NB4 (cell line): ENCODE results near the gene AHDC1.

Experiments used
- MAX ChIP-seq: IDR thresholded peaks from 2 replicates; pipeline ENCODE4 v1.6.1; 2011; ENCODE audit warnings: low read depth, low read length
- POLR2A ChIP-seq: IDR thresholded peaks from 2 replicates; pipeline ENCODE4 v1.6.1; 2011; ENCODE audit warnings: mild to moderate bottlenecking; ENCODE audit not compliant: insufficient read length; ENCODE audit errors: extremely low read depth

DNA sequence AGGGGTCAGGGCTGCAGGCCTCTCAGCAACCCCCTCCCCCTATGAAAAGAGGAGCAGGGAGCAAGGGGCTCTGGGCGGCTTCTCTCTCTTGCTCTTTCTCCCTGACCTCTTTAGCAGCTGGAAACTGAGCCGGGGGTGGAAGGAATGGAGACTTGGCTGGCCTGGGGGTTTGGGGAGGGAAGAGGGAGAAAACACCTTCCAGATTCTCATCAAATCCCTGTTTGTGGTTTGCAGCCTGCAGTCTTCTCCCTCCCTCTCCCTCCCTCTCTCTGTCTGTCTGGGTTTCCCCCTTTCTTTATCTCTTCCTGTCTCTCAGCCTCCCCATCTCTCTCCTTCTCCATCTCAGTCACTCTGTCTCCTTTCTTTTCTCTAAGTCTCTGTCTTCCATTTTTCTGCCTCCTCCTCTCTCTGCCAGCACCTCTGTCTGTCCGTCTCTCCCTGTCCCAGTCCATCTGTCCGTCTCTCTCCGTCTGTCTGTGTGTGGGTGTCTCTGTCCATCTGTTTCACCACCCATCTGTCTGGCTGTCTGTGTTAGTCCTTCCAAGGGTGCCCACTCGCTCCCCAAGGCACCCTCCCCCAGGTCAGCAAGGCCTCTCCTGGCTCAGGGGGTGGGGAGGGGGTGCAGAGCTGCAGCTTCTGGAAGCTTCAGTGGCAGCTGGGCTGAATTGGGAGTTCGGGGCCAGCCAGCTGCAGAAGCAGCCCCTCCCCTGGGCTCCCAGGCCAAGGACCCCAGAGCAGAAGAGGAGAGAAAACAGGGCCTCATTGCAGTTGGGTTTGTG, 6.2 kb downstream of the AHDC1 start:
- TF ChIP-seq MAX (no peak), POLR2A (no peak)
